Naive thymus-derived CD8-positive, alpha-beta T cell (primary cell): ENCODE results near the gene LYSET. TPM values are rescaled to one million over a fixed set of nuclear protein-coding genes. Genes with fewer than 3 reads are reported as not detected.
"Not testable (repeated sequence)": the region's sequence is repeated elsewhere in the genome, so short reads cannot be mapped to it uniquely, and the experiment has no call there.

Experiments
- ATAC-seq, 2 donors: fragments of 150-1000 bp; cut with Tn5 transposase in 1 of 2; sonication (Bioruptor Pico), chemical (Tn5 transposase) in 1 of 2; 1 replicate in 1 of 2; 2 replicates in 1 of 2; pipeline ENCODE4 v1.10.0; 2021; ENCODE audit warnings: mild to moderate bottlenecking in 2 of 2, moderate library complexity in 2 of 2
- POLR2A ChIA-PET: fragments of 350-600 bp; sonication (Branson Sonifier 250); formaldehyde crosslinking; loops from one replicate; lab custom pipeline; 2021; ENCODE audit warnings: antibody characterized with exemption; lab: Charles Lee
- DNase-seq, 10 donors: peaks; one replicate each; pipeline versions ENCODE4 v3.0.0 to v3.0.0-alpha.2; 2020 to 2022
- H3K27ac Mint-ChIP-seq, 10 donors: one replicate each; pipeline ENCODE4 v1.8.0; 2020 to 2022; ENCODE audit warnings: mild to moderate bottlenecking in 10 of 10, mixed read lengths in 10 of 10, moderate library complexity in 4 of 10, inconsistent platforms in 1 of 10
- H3K27me3 Mint-ChIP-seq, 5 donors: one replicate each; pipeline ENCODE4 v1.8.0; 2021 to 2022; ENCODE audit warnings: mixed read lengths in 5 of 5
- H3K36me3 Mint-ChIP-seq, 3 donors: one replicate each; pipeline ENCODE4 v1.8.0; 2020 to 2022; ENCODE audit warnings: mixed read lengths in 3 of 3, mild to moderate bottlenecking in 2 of 3, inconsistent platforms in 1 of 3
- H3K4me1 Mint-ChIP-seq, 4 donors: one replicate each; pipeline ENCODE4 v1.8.0; 2021 to 2022; ENCODE audit warnings: mixed read lengths in 4 of 4
- H3K4me3 Mint-ChIP-seq, 10 donors: one replicate each; pipeline ENCODE4 v1.8.0; 2020 to 2022; ENCODE audit warnings: mild to moderate bottlenecking in 10 of 10, mixed read lengths in 10 of 10, moderate library complexity in 6 of 10, inconsistent platforms in 1 of 10
- H3K9me3 Mint-ChIP-seq, 9 donors: one replicate each; pipeline ENCODE4 v1.8.0; 2020 to 2022; ENCODE audit warnings: mixed read lengths in 9 of 9, mild to moderate bottlenecking in 3 of 9, inconsistent platforms in 1 of 9, moderate library complexity in 1 of 9
- polyA plus RNA-seq, 3 donors: library from polyadenylated mRNA; unstranded; fragments of 300-500 nt; fragmentation: Illumina TruSeq; gene quantifications; one replicate each; pipeline ENCODE4 v1.2.3, GENCODE V29; 2021
- total RNA-seq, 8 experiments: library from RNA in 2 of 8; stranded (reverse) in 2 of 8; gene quantifications; one replicate each; pipeline ENCODE4 v1.2.3 and lab custom pipeline; 2021 to 2026

The LYSET gene
- total and polyA plus RNA-seq, 5 experiments from 2014 or later: 17.4 to 46.0 (median 33.8) TPM

DNA sequence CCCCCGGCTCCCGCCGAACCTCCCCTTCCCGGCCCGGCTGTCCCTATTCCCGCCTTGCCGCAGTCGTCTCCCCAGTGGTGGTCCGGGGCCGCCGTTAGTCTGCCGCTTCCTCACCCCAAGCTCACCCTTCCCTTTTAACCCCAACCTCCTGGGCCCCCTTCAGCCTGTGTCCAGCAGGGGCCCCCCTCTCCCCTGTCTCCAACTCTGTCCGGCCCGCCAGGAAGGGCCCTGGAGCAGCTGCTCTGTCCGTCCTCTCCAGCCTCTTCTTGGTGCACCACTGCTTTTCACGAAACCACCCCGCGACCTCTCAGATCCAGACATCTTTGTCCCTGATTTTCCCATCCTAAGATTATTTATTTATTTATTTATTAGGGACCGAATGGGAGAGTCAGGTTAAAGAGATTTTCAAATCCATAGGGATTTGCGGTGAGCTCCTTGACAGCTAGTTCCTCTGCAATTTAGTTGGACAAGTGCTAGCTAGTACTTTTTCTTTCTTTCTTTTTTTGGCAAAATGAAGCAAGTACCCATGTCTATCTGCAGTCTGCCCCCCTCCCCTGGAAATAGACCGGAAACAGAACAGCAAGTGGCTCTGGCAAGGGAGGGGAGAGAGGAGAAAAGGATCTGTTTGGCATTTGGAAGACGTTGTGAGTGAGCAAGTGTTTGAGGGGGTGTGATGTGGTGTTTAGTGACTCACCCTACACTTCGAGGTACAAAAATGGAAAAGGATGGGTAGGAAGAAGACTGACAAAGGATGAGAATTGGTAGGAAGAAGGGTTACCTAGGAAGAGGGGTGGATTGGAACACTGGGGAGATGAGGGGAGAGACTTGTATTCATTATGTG, 22.6 kb downstream of the LYSET start:
- Mint-ChIP-seq H3K4me3 (peak overlapping the region; percentile 74 to 100 (median 96)), H3K27me3 (no peaks in the 10 kb centered on the region), H3K36me3 (peaks cover 0 to 26% (median 7%) of the 10 kb centered on the region in 3 donors), H3K9me3 (no peaks in the 10 kb centered on the region), H3K27ac (peak overlapping the region in 9 of 10 donors; percentile 18 to 96 (median 73)), H3K4me1 (peaks cover 19 to 55% (median 42%) of the 10 kb centered on the region in 4 donors)
- ATAC-seq: peak; percentile 2 to 19
- DNase-seq: peak in 2 of 10 donors; percentile 11 to 22
- POLR2A ChIA-PET: interaction anchor here (1.0 to 2.7 kb wide), 5 partner anchors 23 to 127 kb away, joined by 3 to 36 read pairs (median 3); partner anchors contain the start of genes LYSET and MOAP1

DNA sequence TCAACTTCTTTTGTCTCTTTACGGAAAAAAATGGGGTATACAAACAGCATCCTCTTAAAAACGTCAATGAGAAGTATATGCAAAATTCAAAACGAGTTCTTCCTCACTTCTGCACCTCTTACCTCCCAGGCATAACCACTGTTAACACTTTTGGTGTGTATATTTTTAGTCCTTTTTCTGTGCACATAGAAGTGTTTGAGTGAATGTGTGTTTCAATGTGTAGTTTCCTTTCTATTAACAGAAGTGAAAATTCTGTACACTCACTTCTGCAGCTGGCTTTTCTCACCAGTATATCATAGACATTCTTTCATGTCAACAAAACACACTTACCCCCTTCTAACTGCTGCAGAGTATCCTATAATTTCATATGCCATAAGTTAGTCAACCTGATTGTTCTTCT, 27.3 kb downstream of the LYSET start:
- H3K27me3 Mint-ChIP-seq: no peaks in the 10 kb centered on the region
- peaks cover 6 to 26% (median 13%) of the 10 kb centered on the region in 4 donors for H3K4me1 Mint-ChIP-seq
- H3K27ac Mint-ChIP-seq: peak overlapping the region in 1 of 10 donors; percentile 17
- POLR2A ChIA-PET: no interaction called here
- peaks cover 0 to 63% (median 18%) of the 10 kb centered on the region in 3 donors for H3K36me3 Mint-ChIP-seq
- ATAC-seq: no peak
- H3K4me3 Mint-ChIP-seq: no peak overlapping the region
- no peaks in the 10 kb centered on the region for H3K9me3 Mint-ChIP-seq
- DNase-seq: no peak

DNA sequence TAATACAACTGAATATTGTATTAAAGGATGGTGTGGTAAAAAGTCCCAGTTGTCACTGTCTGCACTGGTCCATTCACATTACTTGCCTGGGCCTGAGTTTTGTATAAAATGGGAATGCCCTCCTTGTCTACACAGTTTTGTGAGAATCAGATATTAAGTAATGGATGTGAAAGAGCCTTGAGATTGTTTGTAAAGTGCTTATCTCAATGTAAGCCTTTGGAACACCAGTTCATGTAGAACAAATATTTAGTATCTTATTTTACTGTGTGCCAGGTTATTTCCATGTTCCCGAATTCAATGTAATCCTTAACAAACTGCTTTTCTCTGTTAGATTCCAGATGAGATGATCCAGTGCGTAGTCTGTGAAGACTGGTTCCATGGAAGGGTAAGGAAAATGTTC, 29.5 kb downstream of the LYSET start:
- Mint-ChIP-seq H3K27me3 (no peaks in the 10 kb centered on the region), H3K36me3 (peaks cover 4 to 76% (median 19%) of the 10 kb centered on the region in 3 donors), H3K4me1 (peaks cover 0 to 7% (median under 1%) of the 10 kb centered on the region in 4 donors), H3K9me3 (no peaks in the 10 kb centered on the region), H3K4me3 (no peak overlapping the region), H3K27ac (peak overlapping the region in 1 of 10 donors; percentile 39)
- POLR2A ChIA-PET: no interaction called here
- DNase-seq (no peak), ATAC-seq (no peak)

DNA sequence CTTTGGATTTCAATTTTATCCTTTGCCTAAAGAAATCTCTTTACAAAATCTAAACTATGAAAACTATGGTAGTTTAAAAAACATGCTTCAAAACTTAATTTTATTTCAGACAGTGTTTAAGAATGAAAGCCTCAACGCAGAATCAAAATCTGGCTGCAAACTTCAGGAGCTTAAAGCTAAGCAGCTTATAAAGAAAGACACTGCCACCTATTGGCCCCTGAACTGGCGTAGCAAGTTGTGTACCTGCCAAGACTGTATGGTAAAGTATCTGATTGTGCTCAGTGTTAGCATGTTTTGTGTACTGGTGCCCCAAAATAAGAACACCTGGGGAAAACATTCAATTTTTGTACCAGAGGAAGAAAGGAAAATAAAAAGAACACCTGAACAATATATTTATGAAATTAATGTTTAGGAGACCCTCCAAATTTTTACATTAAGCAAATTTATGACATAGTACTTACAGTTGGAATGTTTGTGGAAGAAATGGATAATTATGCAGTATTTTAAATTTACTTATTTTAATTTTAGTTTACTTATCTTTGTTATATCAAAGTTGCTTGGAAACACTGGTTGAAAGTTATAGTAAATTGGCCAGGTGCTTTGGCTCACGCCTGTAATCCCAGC, 34.1 kb downstream of the LYSET start:
- Mint-ChIP-seq H3K4me1 (no peaks in the 10 kb centered on the region), H3K9me3 (no peaks in the 10 kb centered on the region), H3K36me3 (peaks cover 4 to 81% (median 31%) of the 10 kb centered on the region in 3 donors), H3K27ac (no peak overlapping the region), H3K27me3 (no peaks in the 10 kb centered on the region), H3K4me3 (no peak overlapping the region)
- ATAC-seq (peak; percentile 89 to 94), DNase-seq (peak in 9 of 10 donors; percentile 14 to 78 (median 43))
- POLR2A ChIA-PET: interaction anchor here (1.0 kb wide), 1 partner anchor 35 kb away, joined by 3 read pairs; the partner anchor contains the start of gene MOAP1

DNA sequence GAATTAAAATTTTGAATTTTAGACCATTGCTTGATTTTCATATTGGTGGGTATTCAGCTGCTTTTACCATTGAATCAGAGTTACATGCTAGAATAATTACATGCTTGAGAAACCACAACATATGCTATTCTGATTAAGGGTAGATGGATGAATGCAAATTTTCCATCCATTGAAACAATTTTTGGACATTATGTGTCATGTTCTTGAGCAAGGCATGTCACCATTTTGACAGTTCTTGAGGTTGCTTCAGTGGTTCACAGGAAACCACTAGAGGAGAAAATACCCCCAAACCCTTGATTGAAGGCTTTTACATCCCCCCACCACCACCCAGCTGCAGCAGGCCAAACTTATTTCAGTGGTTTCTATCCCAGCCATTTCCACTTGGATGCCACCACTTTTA, 35.4 kb downstream of the LYSET start:
- H3K4me1 Mint-ChIP-seq: no peaks in the 10 kb centered on the region
- H3K4me3 Mint-ChIP-seq: no peak overlapping the region
- DNase-seq (no peak), ATAC-seq (no peak)
- H3K27ac Mint-ChIP-seq: no peak overlapping the region
- POLR2A ChIA-PET: no interaction called here
- no peaks in the 10 kb centered on the region for H3K9me3 Mint-ChIP-seq
- H3K36me3 Mint-ChIP-seq: peaks cover 4 to 82% (median 34%) of the 10 kb centered on the region in 3 donors
- no peaks in the 10 kb centered on the region for H3K27me3 Mint-ChIP-seq

DNA sequence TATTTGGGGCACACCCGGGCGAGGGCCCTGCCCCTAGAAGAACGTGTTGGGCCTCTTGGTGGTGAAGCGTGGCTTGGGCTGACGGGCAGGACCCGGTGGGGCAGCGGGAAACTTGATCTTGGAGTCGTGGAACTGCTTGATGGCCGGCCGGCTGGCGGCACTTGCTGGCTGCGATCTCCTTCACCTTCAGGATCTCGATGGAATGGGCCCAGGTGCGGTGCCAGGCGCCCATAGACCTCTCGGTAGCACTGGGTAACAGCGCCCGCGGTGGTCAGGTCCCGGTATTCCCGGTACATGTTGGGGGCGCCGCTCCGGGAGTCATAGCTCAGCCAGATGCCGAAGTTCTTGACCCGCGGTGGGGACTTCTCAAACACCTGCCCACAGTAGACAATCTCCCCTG, 38.4 kb downstream of the LYSET start:
- no peaks in the 10 kb centered on the region for H3K27me3 Mint-ChIP-seq
- H3K9me3 Mint-ChIP-seq: no peaks in the 10 kb centered on the region
- POLR2A ChIA-PET: interaction anchor here (0.7 kb wide), 1 partner anchor 38 kb away, joined by 4 read pairs; the partner anchor contains the start of genes LYSET and MOAP1

DNA sequence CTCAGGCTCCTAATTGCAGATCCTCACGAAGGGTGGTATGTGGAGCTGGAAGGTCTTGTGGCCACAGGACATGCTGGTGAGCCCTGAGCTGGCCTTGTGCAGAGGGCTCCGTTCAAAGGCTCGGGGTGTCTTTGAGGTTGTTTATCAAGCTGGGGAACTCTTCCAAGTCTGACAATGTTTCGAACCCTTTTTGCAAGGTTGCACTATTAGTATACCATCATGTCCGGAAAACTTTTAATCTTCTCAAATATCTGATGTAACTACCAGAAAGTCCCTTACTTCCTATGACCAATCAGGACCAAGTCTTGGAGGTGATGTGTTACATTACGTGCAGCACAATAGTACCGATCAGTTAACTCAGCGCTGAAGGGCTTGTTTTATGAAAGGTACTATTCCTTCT, 43.4 kb downstream of the LYSET start:
- no peaks in the 10 kb centered on the region for H3K9me3 Mint-ChIP-seq
- no peak overlapping the region for H3K27ac Mint-ChIP-seq
- peaks cover 13 to 62% (median 46%) of the 10 kb centered on the region in 3 donors for H3K36me3 Mint-ChIP-seq
- no peak for ATAC-seq
- POLR2A ChIA-PET: no interaction called here
- H3K4me1 Mint-ChIP-seq: peaks cover 10 to 16% (median 14%) of the 10 kb centered on the region in 4 donors
- no peak for DNase-seq
- H3K4me3 Mint-ChIP-seq: no peak overlapping the region
- H3K27me3 Mint-ChIP-seq: peaks cover 0 to 18% (median 14%) of the 10 kb centered on the region in 5 donors

More for the DNA sequence above, 38.4 kb downstream of the LYSET start:
- ATAC-seq (no peak), DNase-seq (no peak)
- Mint-ChIP-seq H3K27ac (no peak overlapping the region), H3K4me3 (no peak overlapping the region), H3K36me3 (peaks cover 17 to 85% (median 51%) of the 10 kb centered on the region in 3 donors), H3K4me1 (no peaks in the 10 kb centered on the region)

DNA sequence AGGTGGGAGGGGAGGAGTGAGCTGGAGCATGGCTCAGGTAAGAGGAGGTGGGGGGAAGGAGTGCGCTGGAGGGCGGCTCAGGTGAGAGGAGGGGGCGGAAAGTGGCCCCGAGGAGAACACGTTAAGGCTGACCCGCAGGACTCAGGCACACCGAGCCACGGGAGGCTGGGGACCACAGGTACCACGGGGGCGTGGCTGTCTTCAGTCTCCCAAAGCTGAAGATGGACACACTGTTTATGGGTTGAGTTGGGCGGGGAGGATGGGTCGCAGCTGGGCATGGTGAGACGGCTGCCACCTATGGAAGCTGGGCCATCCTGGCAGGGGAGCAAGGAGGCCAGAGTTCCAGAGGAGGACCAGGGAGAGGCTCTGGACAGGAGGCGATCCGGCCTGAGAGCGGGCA, 45.4 kb downstream of the LYSET start:
- H3K4me1 Mint-ChIP-seq: peaks cover 10 to 18% (median 15%) of the 10 kb centered on the region in 4 donors
- H3K4me3 Mint-ChIP-seq: peak overlapping the region in 7 of 10 donors; percentile 40 to 77 (median 61)
- peak overlapping the region in 1 of 10 donors; percentile 68 for H3K27ac Mint-ChIP-seq
- peaks cover 13 to 45% (median 36%) of the 10 kb centered on the region in 3 donors for H3K36me3 Mint-ChIP-seq
- POLR2A ChIA-PET: no interaction called here
- H3K27me3 Mint-ChIP-seq: peaks cover 0 to 18% (median 14%) of the 10 kb centered on the region in 5 donors
- H3K9me3 Mint-ChIP-seq: no peaks in the 10 kb centered on the region
- DNase-seq (no peak), ATAC-seq (no peak)

DNA sequence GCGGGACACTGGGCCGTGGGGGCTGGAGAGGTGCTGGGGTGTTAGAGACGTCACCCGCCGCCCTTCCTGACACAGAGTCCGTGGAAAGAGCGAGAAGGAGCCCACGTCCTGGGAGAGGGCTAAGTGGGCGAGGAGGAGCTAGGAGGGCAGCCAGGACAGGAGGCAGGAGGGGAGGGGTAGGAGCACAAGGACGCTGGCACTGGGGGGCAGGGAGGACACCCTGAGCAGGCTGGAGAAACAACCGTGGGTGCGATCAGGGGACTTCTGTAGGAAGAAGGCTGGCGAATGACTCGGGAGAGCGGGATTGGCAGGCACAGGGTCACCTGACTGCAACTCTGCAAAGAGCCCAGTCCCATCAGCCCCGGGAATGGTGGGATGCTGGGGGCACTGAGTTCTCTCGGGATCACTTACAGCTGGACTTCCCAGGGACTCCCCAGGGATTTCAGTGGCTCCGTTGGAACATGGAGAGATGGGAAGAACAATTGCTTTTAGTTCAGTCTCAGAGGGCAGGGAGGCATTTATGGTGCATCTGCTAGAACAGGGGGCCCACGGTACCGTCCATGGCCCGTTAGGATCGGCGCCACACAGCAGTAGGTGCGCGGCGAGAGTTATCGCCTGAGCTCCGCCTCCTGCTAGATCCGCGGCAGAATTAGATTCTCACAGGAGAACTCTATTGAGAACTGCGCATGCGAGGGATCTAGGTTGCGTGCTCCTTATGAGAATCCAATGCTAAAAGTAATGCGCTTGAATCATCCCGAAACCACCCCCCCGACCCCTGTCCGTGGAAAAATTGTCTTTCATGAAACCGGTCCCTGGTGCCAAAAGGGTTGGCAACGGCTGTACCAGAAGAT, 46.2 kb downstream of the LYSET start:
- H3K36me3 Mint-ChIP-seq: peaks cover 13 to 36% (median 29%) of the 10 kb centered on the region in 3 donors
- no peak for DNase-seq

DNA sequence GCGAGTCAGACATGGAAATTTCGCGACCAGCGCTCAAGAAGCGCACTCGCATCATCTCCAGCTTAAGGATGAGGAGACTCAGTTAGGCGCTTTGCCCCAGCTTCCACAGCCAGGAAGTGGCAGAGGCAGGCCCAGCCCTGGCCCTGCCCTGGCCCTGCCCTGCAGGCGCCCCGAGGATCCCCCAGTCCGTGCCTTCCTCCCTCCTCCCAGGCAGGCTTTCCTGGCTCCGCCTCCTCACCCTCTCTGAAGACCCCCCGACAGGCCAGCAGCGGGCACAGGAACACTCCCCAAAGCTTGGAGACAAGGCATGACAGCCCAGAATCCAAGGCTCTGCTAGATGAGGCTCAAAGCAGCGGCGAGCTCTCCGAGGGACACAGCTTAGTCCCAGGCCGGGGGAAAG, 47.0 kb downstream of the LYSET start:
- Mint-ChIP-seq H3K27ac (no peak overlapping the region), H3K36me3 (peaks cover 9 to 30% (median 23%) of the 10 kb centered on the region in 3 donors)

More for the DNA sequence above, 46.2 kb downstream of the LYSET start:
- H3K27me3 Mint-ChIP-seq: peaks cover 0 to 18% (median 14%) of the 10 kb centered on the region in 5 donors
- H3K4me3 Mint-ChIP-seq: peak overlapping the region in 9 of 10 donors; percentile 26 to 77 (median 61)
- H3K27ac Mint-ChIP-seq: peak overlapping the region in 3 of 10 donors; percentile 5 to 69 (median 68)
- ATAC-seq: peak; percentile 42 to 53
- POLR2A ChIA-PET: no interaction called here
- H3K4me1 Mint-ChIP-seq: peaks cover 10 to 18% (median 15%) of the 10 kb centered on the region in 4 donors
- H3K9me3 Mint-ChIP-seq: no peaks in the 10 kb centered on the region

DNA sequence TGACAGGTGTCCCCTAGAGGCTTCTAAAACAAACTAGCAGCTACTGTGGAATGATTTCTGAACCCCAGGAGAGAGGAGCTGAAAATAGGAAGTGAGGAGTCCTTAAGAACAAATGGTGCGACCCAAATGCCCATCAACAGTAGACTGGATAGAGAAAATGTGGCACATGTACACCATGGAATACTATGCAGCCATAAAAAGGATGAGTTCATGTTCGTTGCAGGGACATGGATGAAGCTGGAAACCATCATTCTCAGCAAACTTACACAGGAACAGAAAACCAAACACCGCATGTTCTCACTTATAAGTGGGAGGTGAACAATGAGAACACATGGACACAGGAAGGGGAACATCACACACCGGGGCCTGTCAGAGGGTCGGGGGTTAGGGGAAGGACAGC, 48.0 kb downstream of the LYSET start:
- POLR2A ChIA-PET, H3K9me3 Mint-ChIP-seq: not testable (repeated sequence)

More for the DNA sequence above, 47.0 kb downstream of the LYSET start:
- H3K9me3 Mint-ChIP-seq: no peaks in the 10 kb centered on the region
- POLR2A ChIA-PET: no interaction called here
- ATAC-seq (no peak), DNase-seq (no peak)
- H3K27me3 Mint-ChIP-seq: peaks cover 0 to 18% (median 14%) of the 10 kb centered on the region in 5 donors
- H3K4me1 Mint-ChIP-seq: peaks cover 10 to 18% (median 15%) of the 10 kb centered on the region in 4 donors
- peak overlapping the region in 4 of 10 donors; percentile 40 to 61 (median 58) for H3K4me3 Mint-ChIP-seq

More for the DNA sequence above, 48.0 kb downstream of the LYSET start:
- not testable (repeated sequence) for ATAC-seq, DNase-seq, H3K27ac Mint-ChIP-seq, H3K4me3 Mint-ChIP-seq
- H3K27me3 Mint-ChIP-seq: peaks cover 0 to 18% (median 14%) of the 10 kb centered on the region in 5 donors
- peaks cover 10 to 18% (median 15%) of the 10 kb centered on the region in 4 donors for H3K4me1 Mint-ChIP-seq
- peaks cover under 1 to 20% (median 14%) of the 10 kb centered on the region in 3 donors for H3K36me3 Mint-ChIP-seq
